HEK293T (cell line): ENCODE data around the gene FGF14.

ENCODE experiments used
- FOXM1 ChIP-seq: fragments of 450-650 bp; IDR thresholded peaks from 2 replicates; pipeline ENCODE4 v1.6.1; 2017; ENCODE audit warnings: mild to moderate bottlenecking, borderline replicate concordance
- SP1 ChIP-seq: fragments of 450-650 bp; IDR thresholded peaks from 2 replicates; pipeline ENCODE4 v1.6.1; 2017

DNA sequence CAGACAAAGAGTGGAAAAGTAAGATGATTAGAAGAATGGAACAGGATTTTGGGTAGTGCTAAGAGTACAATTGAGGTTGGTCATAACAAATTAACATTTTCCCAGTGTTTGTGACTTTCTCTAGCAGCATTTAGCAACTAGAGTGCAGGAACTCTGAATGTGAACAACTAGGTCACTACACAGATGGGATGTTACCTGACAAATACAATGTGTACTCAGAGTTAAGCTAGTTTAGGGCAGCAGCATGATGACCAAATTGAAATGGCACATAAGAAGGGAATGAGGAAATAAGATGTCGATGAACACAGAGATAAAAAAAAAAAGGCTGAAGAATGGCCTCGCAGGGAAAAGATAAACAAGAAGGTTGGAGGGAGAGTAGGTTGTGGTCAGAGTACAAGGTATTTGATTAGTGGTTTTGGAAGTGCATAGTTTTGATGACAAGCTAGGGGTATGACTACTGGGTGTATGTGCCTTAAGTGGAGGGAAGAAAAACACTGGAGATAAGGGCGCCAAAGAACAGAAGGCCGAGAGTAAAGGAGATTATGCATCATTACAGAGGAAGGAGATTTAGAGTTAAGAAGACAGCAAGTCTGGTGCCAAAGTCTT lies 381.1 kb downstream of the FGF14 start:
- TF ChIP-seq FOXM1 = no peak
- TF ChIP-seq SP1 = no peak
